Panc1 (cell line): ENCODE data around the gene OR4D10. TPM values are rescaled to one million over a fixed set of nuclear protein-coding genes. Genes with fewer than 3 reads are reported as not detected.
"Not testable (repeated sequence)": the region's sequence is repeated elsewhere in the genome, so short reads cannot be mapped to it uniquely, and the experiment has no call there.

Source experiments
- ATAC-seq: fragments of 200-7000 bp; cut with Tn5 transposase; 2 replicates; pipeline ENCODE4 v1.9.1; 2020; ENCODE audit warnings: mild to moderate bottlenecking, moderate library complexity
- BruUV-seq: library from RNA; stranded (reverse); fragments of 400-500 nt; replicated peaks from 2 replicates; lab custom pipeline; 2021; lab: Mats Ljungman, UMichigan
- CTCF ChIA-PET: fragments of 300-600 bp; sonication (Branson Sonifier 250); formaldehyde crosslinking; loops from one replicate; lab custom pipeline; 2022; ENCODE audit warnings: antibody characterized with exemption; lab: Charles Lee
- POLR2A ChIA-PET: fragments of 300-600 bp; sonication (Branson Sonifier 250); formaldehyde crosslinking; loops from one replicate; lab custom pipeline; 2022; ENCODE audit warnings: antibody characterized with exemption; lab: Charles Lee
- DNase-seq: peaks from one replicate; pipeline ENCODE4 v3.0.0-alpha.2; 2010; ENCODE audit warnings: low read depth, low spot score
- H3K27ac ChIP-seq: 2 replicates; pipeline ENCODE4 v1.5.1; 2011; ENCODE audit warnings: mild to moderate bottlenecking, low read length, inconsistent platforms
- H3K27me3 ChIP-seq: fragments of 200-500 bp; sonication (Bioruptor generic); 2 replicates; pipeline ENCODE4 v1.6.0; 2014; ENCODE audit warnings: low read length, inconsistent platforms; ENCODE audit not compliant: control insufficient read depth, insufficient read depth
- H3K36me3 ChIP-seq: fragments of 200-500 bp; sonication (Bioruptor generic); 2 replicates; pipeline ENCODE4 v1.5.1; 2014; ENCODE audit warnings: inconsistent platforms, mild to moderate bottlenecking, low read length, moderate library complexity; ENCODE audit not compliant: control insufficient read depth, insufficient read depth
- H3K4me1 ChIP-seq: 2 replicates; pipeline ENCODE4 v1.5.1; 2011; ENCODE audit warnings: inconsistent platforms, mild to moderate bottlenecking, low read length, moderate library complexity; ENCODE audit not compliant: control insufficient read depth, insufficient read depth
- H3K4me3 ChIP-seq, 2 experiments: 2 replicates each; pipeline ENCODE4 v1.5.1; 2011 to 2012; ENCODE audit warnings: low read depth in 2 of 2, low read length in 2 of 2, mild to moderate bottlenecking in 2 of 2, inconsistent platforms in 1 of 2, moderate library complexity in 1 of 2
- H3K9me3 ChIP-seq: fragments of 200-500 bp; sonication (Bioruptor generic); 2 replicates; pipeline ENCODE4 v1.5.1; 2014; ENCODE audit warnings: low read depth, mild to moderate bottlenecking, inconsistent platforms, low read length, moderate library complexity; ENCODE audit not compliant: control insufficient read depth, insufficient read depth
- POLR2AphosphoS5 ChIP-seq: IDR thresholded peaks from 2 replicates; pipeline ENCODE4 v1.6.1; 2012; ENCODE audit warnings: mild to moderate bottlenecking, low read depth, low read length, moderate library complexity
- SIN3A ChIP-seq: IDR thresholded peaks from 2 replicates; pipeline ENCODE4 v1.6.1; 2012; ENCODE audit warnings: low read depth, mild to moderate bottlenecking, low read length, moderate library complexity, borderline replicate concordance; ENCODE audit not compliant: insufficient read depth
- TCF7L2 ChIP-seq: IDR thresholded peaks from 2 replicates; pipeline ENCODE4 v1.6.1; 2011; ENCODE audit warnings: mild to moderate bottlenecking, low read depth, low read length, inconsistent platforms
- in situ Hi-C: cut with HindIII; loops from 2 replicates; pipeline ENCODE4 v1.10.0; 2016; ENCODE audit warnings: low sequenced_read_pairs, low pct_unique_long_range_greater_than_20kb
- intact Hi-C: fragments of 100-400 bp; cut with micrococcal nuclease; formaldehyde crosslinking; loops from one replicate; pipeline ENCODE4 v1.10.0; 2022; ENCODE audit not compliant: unreplicated experiment
- total RNA-seq: library from RNA; stranded (reverse); gene quantifications from one replicate; pipeline ENCODE4 v1.2.1, GENCODE V29; 2021; ENCODE audit not compliant: unreplicated experiment
- TF ChIP-seq, protein P1 (sequence below): fragments of 450-650 bp; IDR thresholded peaks from 2 replicates; pipeline ENCODE4 v1.5.1; 2017; ENCODE audit warnings: mild to moderate bottlenecking
- TF ChIP-seq, protein P2 (sequence below), 2 experiments: IDR thresholded peaks; 2 replicates each; pipeline ENCODE4 v1.6.1; 2011 to 2012; ENCODE audit warnings: low read depth in 2 of 2, control low read depth in 1 of 2, low read length in 1 of 2, mild to moderate bottlenecking in 1 of 2, moderate library complexity in 1 of 2; ENCODE audit not compliant: insufficient read depth in 1 of 2

The OR4D10 gene
- total RNA-seq, 1 experiment from 2014 or later = not detected

DNA sequence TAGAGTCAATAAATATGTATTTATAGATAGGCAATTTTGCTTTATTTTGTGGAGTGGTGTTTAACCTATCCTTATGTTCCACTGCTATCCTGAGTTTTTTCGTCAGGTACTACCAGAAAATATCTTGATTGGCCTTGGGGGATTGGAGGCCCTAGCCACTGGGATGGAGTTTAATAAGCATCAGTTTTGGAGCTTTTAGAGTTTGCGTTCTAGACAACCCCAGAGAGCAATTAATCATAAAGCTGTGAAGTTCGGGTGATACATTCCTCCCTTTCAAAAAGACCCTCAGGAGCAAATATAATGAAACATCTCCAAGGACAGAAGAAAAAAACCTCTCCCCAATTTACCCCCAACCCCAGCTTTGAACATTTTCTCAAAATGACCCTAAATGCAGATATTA is 36.9 kb upstream of the OR4D10 start, which contains the start of gene OR5A1:
Gene OR5A1 (plus strand): TSS at position 301 of the 400 bp plus-strand sequence. CDS start 6,700 bp downstream, outside the sequence.
- BruUV-seq = no TSS peak
- H3K27me3 ChIP-seq = peaks cover 5% of the 10 kb centered on the region; the same call in 1 of the 2 replicates
- H3K9me3 ChIP-seq = no peaks in the 10 kb centered on the region
- no peak for DNase-seq
- ATAC-seq = no peak
- ChIA-PET CTCF (no interaction called here), POLR2A (no interaction called here)
- H3K4me3 ChIP-seq = no peak within 1 kb of the TSS
- H3K4me1 ChIP-seq = no peaks in the 10 kb centered on the region
- H3K36me3 ChIP-seq = no peaks in the 10 kb centered on the region
- H3K27ac ChIP-seq = no peak within 1 kb of the TSS
- TF ChIP-seq TCF7L2 (no peak), SIN3A (no peak), POLR2AphosphoS5 (no peak)
- TF ChIP-seq, protein P1, sequence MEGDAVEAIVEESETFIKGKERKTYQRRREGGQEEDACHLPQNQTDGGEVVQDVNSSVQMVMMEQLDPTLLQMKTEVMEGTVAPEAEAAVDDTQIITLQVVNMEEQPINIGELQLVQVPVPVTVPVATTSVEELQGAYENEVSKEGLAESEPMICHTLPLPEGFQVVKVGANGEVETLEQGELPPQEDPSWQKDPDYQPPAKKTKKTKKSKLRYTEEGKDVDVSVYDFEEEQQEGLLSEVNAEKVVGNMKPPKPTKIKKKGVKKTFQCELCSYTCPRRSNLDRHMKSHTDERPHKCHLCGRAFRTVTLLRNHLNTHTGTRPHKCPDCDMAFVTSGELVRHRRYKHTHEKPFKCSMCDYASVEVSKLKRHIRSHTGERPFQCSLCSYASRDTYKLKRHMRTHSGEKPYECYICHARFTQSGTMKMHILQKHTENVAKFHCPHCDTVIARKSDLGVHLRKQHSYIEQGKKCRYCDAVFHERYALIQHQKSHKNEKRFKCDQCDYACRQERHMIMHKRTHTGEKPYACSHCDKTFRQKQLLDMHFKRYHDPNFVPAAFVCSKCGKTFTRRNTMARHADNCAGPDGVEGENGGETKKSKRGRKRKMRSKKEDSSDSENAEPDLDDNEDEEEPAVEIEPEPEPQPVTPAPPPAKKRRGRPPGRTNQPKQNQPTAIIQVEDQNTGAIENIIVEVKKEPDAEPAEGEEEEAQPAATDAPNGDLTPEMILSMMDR = no peak
- TF ChIP-seq, protein P2, sequence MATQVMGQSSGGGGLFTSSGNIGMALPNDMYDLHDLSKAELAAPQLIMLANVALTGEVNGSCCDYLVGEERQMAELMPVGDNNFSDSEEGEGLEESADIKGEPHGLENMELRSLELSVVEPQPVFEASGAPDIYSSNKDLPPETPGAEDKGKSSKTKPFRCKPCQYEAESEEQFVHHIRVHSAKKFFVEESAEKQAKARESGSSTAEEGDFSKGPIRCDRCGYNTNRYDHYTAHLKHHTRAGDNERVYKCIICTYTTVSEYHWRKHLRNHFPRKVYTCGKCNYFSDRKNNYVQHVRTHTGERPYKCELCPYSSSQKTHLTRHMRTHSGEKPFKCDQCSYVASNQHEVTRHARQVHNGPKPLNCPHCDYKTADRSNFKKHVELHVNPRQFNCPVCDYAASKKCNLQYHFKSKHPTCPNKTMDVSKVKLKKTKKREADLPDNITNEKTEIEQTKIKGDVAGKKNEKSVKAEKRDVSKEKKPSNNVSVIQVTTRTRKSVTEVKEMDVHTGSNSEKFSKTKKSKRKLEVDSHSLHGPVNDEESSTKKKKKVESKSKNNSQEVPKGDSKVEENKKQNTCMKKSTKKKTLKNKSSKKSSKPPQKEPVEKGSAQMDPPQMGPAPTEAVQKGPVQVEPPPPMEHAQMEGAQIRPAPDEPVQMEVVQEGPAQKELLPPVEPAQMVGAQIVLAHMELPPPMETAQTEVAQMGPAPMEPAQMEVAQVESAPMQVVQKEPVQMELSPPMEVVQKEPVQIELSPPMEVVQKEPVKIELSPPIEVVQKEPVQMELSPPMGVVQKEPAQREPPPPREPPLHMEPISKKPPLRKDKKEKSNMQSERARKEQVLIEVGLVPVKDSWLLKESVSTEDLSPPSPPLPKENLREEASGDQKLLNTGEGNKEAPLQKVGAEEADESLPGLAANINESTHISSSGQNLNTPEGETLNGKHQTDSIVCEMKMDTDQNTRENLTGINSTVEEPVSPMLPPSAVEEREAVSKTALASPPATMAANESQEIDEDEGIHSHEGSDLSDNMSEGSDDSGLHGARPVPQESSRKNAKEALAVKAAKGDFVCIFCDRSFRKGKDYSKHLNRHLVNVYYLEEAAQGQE (IDR thresholded peaks at IDR 0.05; ENCODE audit: insufficient read depth in 1 of 2, low read depth in 2 of 2, low read length in 1 of 2) = no peak
- in situ Hi-C loops (no loop called here), intact Hi-C loops (no loop called here)

DNA sequence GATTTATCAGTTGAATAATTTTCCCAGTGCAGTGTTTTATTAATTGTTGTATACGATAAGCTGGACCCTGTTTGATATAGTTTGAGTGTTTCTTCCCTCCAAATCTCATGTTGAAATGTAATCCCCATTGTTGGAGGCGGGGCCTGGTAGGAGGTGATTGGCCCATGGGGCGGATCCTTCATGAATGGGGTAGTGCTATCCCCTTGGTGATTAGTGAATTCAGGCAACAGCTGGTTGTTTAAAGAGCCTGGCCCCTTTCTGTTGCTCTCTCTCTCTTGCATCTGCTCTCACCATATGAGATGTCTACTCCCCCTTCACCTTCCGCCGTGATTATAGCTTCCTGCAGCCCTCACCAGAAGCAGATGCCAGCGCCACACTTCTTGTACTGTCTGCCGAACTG is 35.3 kb upstream of the OR4D10 start:
- BruUV-seq = no TSS peak
- TF ChIP-seq TCF7L2 = no peak
- no peak for TF ChIP-seq POLR2AphosphoS5
- TF ChIP-seq SIN3A = no peak
- TF ChIP-seq, protein P1 = no peak
- TF ChIP-seq, protein P2 (IDR thresholded peaks at IDR 0.05; ENCODE audit: insufficient read depth in 1 of 2, low read depth in 2 of 2, low read length in 1 of 2) = no peak
- CTCF ChIA-PET = no interaction called here
- Histone ChIP-seq H3K36me3 (no peaks in the 10 kb centered on the region), H3K4me3 (no peak overlapping the region), H3K4me1 (no peaks in the 10 kb centered on the region), H3K9me3 (no peaks in the 10 kb centered on the region), H3K27ac (no peak overlapping the region), H3K27me3 (no peaks in the 10 kb centered on the region)
- intact Hi-C loops (no loop called here), in situ Hi-C loops (no loop called here)
- POLR2A ChIA-PET = no interaction called here
- ATAC-seq = no peak
- no peak for DNase-seq

DNA sequence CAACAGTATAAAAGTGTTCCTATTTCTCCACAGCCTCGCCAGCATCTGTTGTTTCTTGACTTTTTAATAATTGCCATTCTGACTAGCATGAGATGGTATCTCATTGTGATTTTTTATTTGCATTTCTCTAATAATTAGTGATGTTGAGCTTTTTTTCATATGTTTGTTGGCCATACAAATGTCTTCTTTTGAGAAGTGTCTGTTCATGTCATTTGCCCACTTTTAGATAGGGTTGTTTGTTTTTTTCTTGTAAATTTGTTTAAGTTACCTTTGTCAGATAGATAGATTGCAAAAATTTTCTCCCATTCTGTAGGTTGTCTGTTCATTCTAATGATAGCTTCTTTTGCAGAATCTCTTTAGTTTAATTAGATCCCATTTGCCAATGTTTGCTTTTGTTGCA is 27.5 kb upstream of the OR4D10 start:
- in situ Hi-C loops, H3K27ac ChIP-seq, POLR2A ChIA-PET, BruUV-seq, intact Hi-C loops, H3K4me3 ChIP-seq, CTCF ChIA-PET, ATAC-seq, H3K27me3 ChIP-seq, H3K36me3 ChIP-seq, DNase-seq, H3K9me3 ChIP-seq, H3K4me1 ChIP-seq: not testable (repeated sequence)
